Measurements from ENCODE around the gene NFASC. TPM values are rescaled to one million over a fixed set of nuclear protein-coding genes. Genes with fewer than 3 reads are reported as not detected.

NFASC gene
- polyA plus RNA-seq, 3 donors: 0.08 TPM; not detected in 2

- no peaks in the 10 kb centered on the region for H3K36me3 Mint-ChIP-seq
- no peaks in the 10 kb centered on the region for H4K20me1 ChIP-seq (ENCODE audit: insufficient read depth, low read length)
- intact Hi-C loops (cut with micrococcal nuclease): no loop called here
- no peak for DNase-seq
- H3K4me1 Mint-ChIP-seq: no peaks in the 10 kb centered on the region
- H3K9me3 ChIP-seq (replicated peaks in 1 of 2; ENCODE audit: control insufficient read depth in 1 of 2, insufficient read depth in 1 of 2, low read length in 2 of 2): no peaks in the 10 kb centered on the region
- H3K9ac ChIP-seq (ENCODE audit: insufficient read depth, low read length, poor library complexity, severe bottlenecking): no peak overlapping the region
- no peaks in the 10 kb centered on the region for H3K4me1 ChIP-seq (ENCODE audit: control insufficient read depth in 1 of 2, insufficient read depth in 2 of 2, low read length in 2 of 2)
- H3K27ac ChIP-seq (ENCODE audit: low read depth in 1 of 2, low read length in 2 of 2): no peak overlapping the region
- no peaks in the 10 kb centered on the region for H3K79me2 ChIP-seq (ENCODE audit: insufficient read depth, low read length)
- H3K4me3 ChIP-seq (replicated peaks in 1 of 3; ENCODE audit: low read depth in 2 of 3, low read length in 3 of 3): no peak overlapping the region
- no peak overlapping the region for H3K4me3 Mint-ChIP-seq
- no peak overlapping the region for H2AFZ ChIP-seq (ENCODE audit: insufficient read depth, low read depth, low read length, poor library complexity, severe bottlenecking)
- H3K27me3 ChIP-seq (ENCODE audit: control insufficient read depth in 2 of 2, insufficient read depth in 2 of 2, low read length in 2 of 2): no peaks in the 10 kb centered on the region
- no peak overlapping the region for H3K27ac Mint-ChIP-seq
- WGBS (ENCODE audit: insufficient coverage): 96% methylated on average over 9 of the region's 9 CpGs
- peaks cover 0 to 9% (median 2%) of the 10 kb centered on the region in 3 donors for H3K27me3 Mint-ChIP-seq (ENCODE audit: low read depth in 3 of 3)
- no peaks in the 10 kb centered on the region for H3K36me3 ChIP-seq (replicated peaks in 1 of 2; ENCODE audit: control insufficient read depth in 1 of 2, insufficient read depth in 2 of 2, low read length in 2 of 2)
- no peaks in the 10 kb centered on the region for H3K9me3 Mint-ChIP-seq
- no peak for TF ChIP-seq CTCF (IDR thresholded peaks at IDR 0.05)
- no peak overlapping the region for H3K4me2 ChIP-seq (replicated peaks; ENCODE audit: extremely low read depth, low read length, poor library complexity, severe bottlenecking)
Observed at GRCh38 chr1:204946640-204947039, 76.0 kb downstream of the NFASC start.

- H2AFZ ChIP-seq (ENCODE audit: insufficient read depth, low read depth, low read length, poor library complexity, severe bottlenecking): no peak overlapping the region
- H3K27me3 ChIP-seq (ENCODE audit: control insufficient read depth in 2 of 2, insufficient read depth in 2 of 2, low read length in 2 of 2): no peaks in the 10 kb centered on the region
- H3K4me3 Mint-ChIP-seq: no peak overlapping the region
- no peaks in the 10 kb centered on the region for H3K79me2 ChIP-seq (ENCODE audit: insufficient read depth, low read length)
- H3K9ac ChIP-seq (ENCODE audit: insufficient read depth, low read length, poor library complexity, severe bottlenecking): no peak overlapping the region
- intact Hi-C loops (cut with micrococcal nuclease): no loop called here
- H3K9me3 Mint-ChIP-seq: no peaks in the 10 kb centered on the region
- H3K27ac ChIP-seq (ENCODE audit: low read depth in 1 of 2, low read length in 2 of 2): no peak overlapping the region
- no peak overlapping the region for H3K4me3 ChIP-seq (replicated peaks in 1 of 3; ENCODE audit: low read depth in 2 of 3, low read length in 3 of 3)
- no peaks in the 10 kb centered on the region for H3K4me1 ChIP-seq (ENCODE audit: control insufficient read depth in 1 of 2, insufficient read depth in 2 of 2, low read length in 2 of 2)
- H3K36me3 Mint-ChIP-seq: no peaks in the 10 kb centered on the region
- no peak for DNase-seq
- WGBS (ENCODE audit: insufficient coverage): 100% methylated on average over 1 of the region's 8 CpGs
- peaks cover 0 to 9% (median 2%) of the 10 kb centered on the region in 3 donors for H3K27me3 Mint-ChIP-seq (ENCODE audit: low read depth in 3 of 3)
- no peaks in the 10 kb centered on the region for H3K36me3 ChIP-seq (replicated peaks in 1 of 2; ENCODE audit: control insufficient read depth in 1 of 2, insufficient read depth in 2 of 2, low read length in 2 of 2)
- H3K9me3 ChIP-seq (replicated peaks in 1 of 2; ENCODE audit: control insufficient read depth in 1 of 2, insufficient read depth in 1 of 2, low read length in 2 of 2): no peaks in the 10 kb centered on the region
- no peaks in the 10 kb centered on the region for H3K4me1 Mint-ChIP-seq
- TF ChIP-seq CTCF (IDR thresholded peaks at IDR 0.05): no peak
- no peaks in the 10 kb centered on the region for H4K20me1 ChIP-seq (ENCODE audit: insufficient read depth, low read length)
- no peak overlapping the region for H3K4me2 ChIP-seq (replicated peaks; ENCODE audit: extremely low read depth, low read length, poor library complexity, severe bottlenecking)
- no peak overlapping the region for H3K27ac Mint-ChIP-seq
Observed at GRCh38 chr1:204947338-204947737, 76.7 kb downstream of the NFASC start.

Measured in CD14-positive monocyte (primary cell).